Measurements from ENCODE around the gene NAV1.
"Not testable (repeated sequence)": the region's sequence is repeated elsewhere in the genome, so short reads cannot be mapped to it uniquely, and the experiment has no call there.

Gene NAV1

DNA sequence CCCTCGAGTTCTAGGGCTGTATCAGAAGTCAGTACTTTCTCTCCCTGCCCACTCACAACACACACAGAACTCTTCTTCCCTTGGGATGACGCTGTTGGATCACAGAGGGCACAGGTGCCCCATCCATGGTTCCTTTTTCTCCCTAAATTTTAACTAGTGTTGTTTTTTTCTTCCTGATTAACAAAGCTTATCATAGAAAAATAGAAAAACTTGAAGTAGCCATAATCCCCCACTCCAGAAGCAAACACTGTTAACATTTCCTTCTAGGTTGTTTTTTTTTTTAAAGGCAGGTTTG is 27.5 kb downstream of the NAV1 start:
- DNase-seq (ENCODE audit: low read depth), result no peak

GRCh38 chr1:201566933-201567801 is 28.2 kb downstream of the NAV1 start:
- no peak for DNase-seq (ENCODE audit: low read depth)

DNA sequence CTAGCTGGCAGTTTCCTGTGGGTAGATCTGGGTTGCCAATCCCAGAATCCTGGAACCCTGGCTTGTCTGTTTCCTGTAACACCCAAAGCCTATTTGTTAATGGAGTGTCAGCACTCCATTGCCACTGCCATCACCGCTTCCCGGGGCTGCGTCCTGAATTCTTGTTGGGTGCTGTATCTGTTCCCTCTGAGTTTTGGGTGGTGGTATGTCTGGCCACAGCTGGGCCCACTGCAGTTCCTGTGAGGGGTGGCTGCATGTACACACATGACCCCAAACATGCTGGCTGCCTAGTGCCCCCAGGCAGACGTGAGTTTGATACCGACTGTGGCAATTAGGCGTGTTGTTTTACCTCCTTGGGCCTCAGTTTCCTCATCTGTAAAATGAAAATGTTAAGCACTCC is 29.3 kb downstream of the NAV1 start:
- no peak for DNase-seq (ENCODE audit: low read depth)

- no peak for DNase-seq (ENCODE audit: low read depth)
Observed at GRCh38 chr1:201568859-201569294, 29.9 kb downstream of the NAV1 start.

DNA sequence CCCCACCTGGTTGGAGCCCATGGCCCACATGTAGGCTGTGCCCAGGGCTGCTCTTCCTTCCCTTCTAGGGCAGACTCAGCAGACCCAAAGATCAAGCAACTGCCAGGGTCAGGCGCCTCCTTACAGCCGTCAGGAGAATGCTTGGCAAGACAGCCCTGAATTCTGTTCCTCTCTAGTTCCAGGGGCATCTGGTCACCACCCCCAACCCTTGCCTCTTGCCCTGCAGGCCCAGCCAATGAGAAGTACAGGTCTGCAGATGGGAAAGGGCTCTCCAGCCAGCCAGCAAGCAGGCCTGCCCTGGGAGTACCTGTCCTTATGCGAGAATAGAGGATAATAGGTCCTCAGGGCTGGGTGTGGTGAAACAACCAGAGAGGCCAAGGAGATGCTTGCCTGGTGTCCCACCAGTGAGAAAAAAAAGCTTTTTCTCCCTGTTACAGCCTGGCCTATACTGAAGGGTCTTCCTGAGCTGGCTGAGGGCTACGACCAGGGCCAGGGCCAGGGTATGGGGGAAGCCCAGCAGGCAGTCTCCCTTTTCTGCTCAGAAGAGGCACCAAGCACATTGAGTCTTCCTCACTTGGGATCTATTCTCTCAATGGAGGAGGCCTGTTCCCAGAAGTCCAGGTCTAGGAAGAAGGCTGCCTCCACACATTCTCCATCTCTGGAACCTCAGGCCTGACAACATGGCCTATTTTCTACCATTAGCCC is 31.4 kb downstream of the NAV1 start:
- no peak for DNase-seq (ENCODE audit: low read depth)

DNA sequence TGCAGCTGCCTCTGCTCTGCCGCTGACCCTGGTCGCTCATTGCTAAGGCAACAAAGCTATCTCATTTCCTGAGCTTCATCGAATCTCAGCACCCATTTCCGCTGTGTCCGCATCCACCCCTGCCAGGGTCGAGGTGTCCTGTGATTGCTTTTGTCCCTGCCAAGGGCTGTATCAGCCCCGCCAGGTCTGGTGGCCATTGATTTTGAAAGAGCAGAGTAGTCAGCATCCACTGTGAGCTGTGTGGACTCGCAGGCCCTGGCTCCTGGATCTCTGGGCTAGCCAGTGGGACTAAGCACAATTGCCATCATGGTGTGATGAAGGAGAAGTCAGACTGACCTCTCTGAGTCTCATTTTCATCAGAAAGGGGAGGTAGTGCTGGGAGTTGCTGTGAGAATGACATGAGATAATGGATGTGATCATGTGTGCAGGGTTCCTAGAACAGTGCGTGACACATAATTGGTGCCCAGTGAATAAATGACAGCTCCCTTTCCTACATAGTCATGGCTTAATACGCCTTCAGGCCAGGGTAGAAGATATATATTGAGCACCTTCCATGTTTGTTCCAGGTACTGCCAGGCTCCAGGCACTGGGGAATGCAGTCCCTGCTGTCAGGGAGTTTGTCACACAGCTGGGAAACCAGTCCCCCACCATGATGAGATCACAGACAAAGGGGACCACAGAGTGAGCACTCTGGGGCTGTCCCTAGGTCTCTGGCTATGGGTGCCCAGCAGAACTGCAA is 32.1 kb downstream of the NAV1 start:
- DNase-seq (ENCODE audit: low read depth), result no peak

GRCh38 chr1:201573030-201573429 is 34.1 kb downstream of the NAV1 start:
- no peak for DNase-seq (ENCODE audit: low read depth)

GRCh38 chr1:201573923-201574322 is 35.0 kb downstream of the NAV1 start:
- DNase-seq (ENCODE audit: low read depth), result no peak

- DNase-seq (ENCODE audit: low read depth), result no peak
Observed at GRCh38 chr1:201575912-201576311, 37.0 kb downstream of the NAV1 start.

- DNase-seq (ENCODE audit: low read depth), result no peak
Observed at GRCh38 chr1:201576914-201577313, 38.0 kb downstream of the NAV1 start.

GRCh38 chr1:201578008-201578888 is 39.3 kb downstream of the NAV1 start:
- no peak for DNase-seq (ENCODE audit: low read depth)

- DNase-seq (ENCODE audit: low read depth), result not testable (repeated sequence)
Observed at GRCh38 chr1:201581371-201581770, 42.4 kb downstream of the NAV1 start.

DNA sequence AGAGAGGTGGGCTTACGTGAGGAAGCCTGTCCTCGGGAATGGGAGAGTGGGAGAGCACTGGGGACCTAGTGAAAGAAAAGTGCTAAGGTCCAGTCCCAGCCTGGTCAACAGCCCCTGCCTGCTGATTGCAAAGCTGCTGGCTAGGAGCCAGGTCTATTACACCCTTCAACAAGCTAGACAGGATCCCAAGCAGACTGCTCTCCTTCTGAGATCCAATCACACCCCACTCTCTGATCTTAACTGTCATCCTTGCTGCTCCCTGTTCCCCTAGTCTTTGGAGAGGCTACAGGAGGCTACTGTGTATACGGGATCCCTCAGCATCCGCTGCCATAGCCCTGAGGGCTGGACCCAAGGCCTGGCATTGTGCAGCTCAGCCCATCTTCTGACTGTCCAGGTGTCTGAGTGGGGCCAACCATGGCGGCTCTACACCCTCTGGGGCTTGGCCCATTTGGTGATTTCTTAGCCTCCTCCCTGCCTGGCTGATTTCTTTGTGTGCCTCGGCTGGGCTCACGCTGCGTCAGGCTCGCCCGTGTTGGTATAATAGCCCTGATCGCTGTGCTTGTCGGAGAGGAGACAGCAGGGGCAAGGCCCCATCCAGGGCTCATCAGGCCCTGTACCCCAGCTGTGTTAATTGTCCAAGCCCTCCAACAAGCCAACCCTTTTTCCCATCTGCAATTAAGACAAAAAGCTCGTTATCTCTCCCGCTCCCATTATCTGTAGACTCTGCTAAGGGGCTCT is 43.9 kb downstream of the NAV1 start:
- peak; percentile 41 for DNase-seq (ENCODE audit: low read depth)

GRCh38 chr1:201583663-201584062 is 44.7 kb downstream of the NAV1 start:
- no peak for DNase-seq (ENCODE audit: low read depth)

- peak; percentile 44 for DNase-seq (ENCODE audit: low read depth)
Observed at GRCh38 chr1:201584471-201585092, 45.7 kb downstream of the NAV1 start.

DNA sequence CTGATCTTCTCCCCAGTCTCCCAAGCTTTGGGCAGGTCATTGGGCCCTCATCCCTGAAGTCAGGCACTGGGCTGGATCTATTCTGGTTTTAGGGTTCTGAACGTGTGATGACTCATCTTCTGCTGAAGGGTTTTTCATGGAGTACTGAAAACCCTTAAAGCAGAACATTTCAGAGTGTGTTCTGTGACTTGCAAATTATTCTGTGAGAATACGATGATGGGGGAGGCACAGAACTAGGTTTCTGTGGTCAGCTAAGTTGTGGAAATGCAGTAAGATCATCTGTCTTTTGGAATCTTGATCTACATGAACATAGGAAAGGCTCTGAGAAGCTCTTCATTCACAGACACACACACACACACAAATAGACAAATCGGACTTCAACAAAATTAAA is 46.2 kb downstream of the NAV1 start:
- DNase-seq (ENCODE audit: low read depth), result peak; percentile 38

DNA sequence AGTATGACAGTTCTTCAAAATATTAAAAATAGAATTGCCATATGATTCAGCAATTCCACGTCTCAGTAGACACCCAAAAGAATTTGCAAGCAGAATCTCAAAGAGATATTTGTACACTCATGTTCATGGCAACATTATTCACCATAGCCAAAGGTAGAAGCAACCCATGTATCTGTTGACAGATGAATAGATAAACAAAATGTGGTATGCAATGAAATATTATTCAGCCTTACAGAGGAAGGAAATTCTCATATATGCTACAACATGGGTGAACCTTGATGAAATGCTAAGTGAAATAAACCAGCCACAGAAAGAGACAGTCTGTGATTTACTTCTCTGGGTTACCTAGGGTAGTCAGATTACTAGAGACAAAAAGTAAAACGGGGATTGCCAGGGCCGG is 47.0 kb downstream of the NAV1 start:
- DNase-seq (ENCODE audit: low read depth), result peak; percentile 59

DNA sequence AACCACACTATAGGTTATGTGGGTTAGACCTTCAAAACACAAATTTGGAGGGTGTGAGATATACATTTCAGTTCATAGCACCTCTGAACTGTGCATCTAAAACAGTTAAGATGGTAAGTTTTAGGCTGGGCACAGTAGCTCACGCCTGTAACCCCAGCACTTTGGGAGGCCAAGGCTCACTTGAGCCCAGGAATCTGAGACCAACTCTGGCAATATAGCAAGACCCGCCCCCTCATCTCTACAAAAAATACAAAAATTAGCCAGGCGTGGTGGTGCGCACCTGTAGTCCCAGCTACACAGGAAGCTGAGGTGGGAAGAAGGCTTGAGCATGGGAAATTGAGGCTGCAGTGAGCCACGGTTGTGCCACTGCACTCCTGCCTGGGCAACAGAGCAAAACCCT is 47.9 kb downstream of the NAV1 start:
- no peak for DNase-seq (ENCODE audit: low read depth)

DNA sequence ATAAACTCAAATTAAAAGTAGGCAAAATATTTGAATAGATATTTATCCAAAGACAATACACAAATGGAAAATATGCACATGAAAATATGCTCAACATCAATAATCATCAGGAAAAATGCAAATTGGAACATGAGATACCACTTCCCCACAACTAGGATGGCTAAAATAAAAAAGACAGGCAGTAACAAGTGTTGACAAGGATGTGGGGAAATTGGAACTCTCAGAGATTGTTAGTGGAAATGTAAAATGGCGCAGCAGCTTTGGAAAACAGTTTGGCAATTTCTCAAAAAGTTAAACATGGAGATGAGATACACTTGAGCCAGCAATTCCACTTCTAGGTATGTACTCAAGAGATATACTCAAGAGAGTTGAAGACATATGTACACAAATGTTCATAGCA is 48.8 kb downstream of the NAV1 start:
- DNase-seq (ENCODE audit: low read depth), result no peak

All from fibroblast of gingiva (primary cell).